DOHH2 (cell line): ENCODE measurements around the gene USP49.

Source experiments
- H3F3A ChIP-seq: fragments of 200-600 bp; sonication (generic), shearing (Covaris generic); 2 replicates; pipeline ENCODE4 v1.6.0; 2016; ENCODE audit warnings: antibody characterized with exemption, mild to moderate bottlenecking; ENCODE audit not compliant: control insufficient read depth, insufficient read depth
- H3K27ac ChIP-seq: fragments of 200-600 bp; sonication (generic); 2 replicates; pipeline ENCODE4 v1.5.1; 2014; ENCODE audit warnings: low read depth, mild to moderate bottlenecking, low read length, moderate library complexity
- H3K27me3 ChIP-seq: fragments of 200-600 bp; sonication (generic); 2 replicates; pipeline ENCODE4 v1.6.1; 2014; ENCODE audit warnings: mild to moderate bottlenecking, low read length, mixed read lengths; ENCODE audit not compliant: control insufficient read depth
- H3K36me3 ChIP-seq: fragments of 200-600 bp; sonication (generic); 2 replicates; pipeline ENCODE4 v1.6.1; 2014; ENCODE audit warnings: mild to moderate bottlenecking, low read length, moderate library complexity, mixed read lengths; ENCODE audit not compliant: control insufficient read depth
- H3K4me1 ChIP-seq: fragments of 200-600 bp; sonication (generic); 2 replicates; pipeline ENCODE4 v1.6.1; 2014; ENCODE audit warnings: mild to moderate bottlenecking, low read length, mixed read lengths; ENCODE audit not compliant: control insufficient read depth
- H3K4me2 ChIP-seq: fragments of 200-600 bp; sonication (generic); 2 replicates; pipeline ENCODE4 v1.6.0; 2014; ENCODE audit warnings: mild to moderate bottlenecking, low read length, moderate library complexity
- H3K4me3 ChIP-seq: fragments of 200-600 bp; sonication (generic); 2 replicates; pipeline ENCODE4 v1.5.1; 2014; ENCODE audit warnings: mild to moderate bottlenecking, low read length, mixed read lengths
- H3K79me2 ChIP-seq: fragments of 200-600 bp; sonication (generic); 2 replicates; pipeline ENCODE4 v1.6.1; 2014; ENCODE audit warnings: mild to moderate bottlenecking, low read length, mixed read lengths; ENCODE audit not compliant: control insufficient read depth
- H3K9me2 ChIP-seq: fragments of 200-600 bp; sonication (generic); replicated peaks from 2 replicates; pipeline ENCODE4 v1.6.1; 2014; ENCODE audit warnings: mild to moderate bottlenecking, low read length, mixed read lengths; ENCODE audit not compliant: control insufficient read depth
- H3K9me3 ChIP-seq: fragments of 200-600 bp; sonication (generic); 2 replicates; pipeline ENCODE4 v1.6.1; 2014; ENCODE audit warnings: antibody characterized with exemption, low read length, mixed read lengths; ENCODE audit not compliant: control insufficient read depth, insufficient read depth
- H4K20me1 ChIP-seq: fragments of 200-600 bp; sonication (generic); 2 replicates; pipeline ENCODE4 v1.6.0; 2014; ENCODE audit warnings: low read depth, mild to moderate bottlenecking, antibody characterized with exemption, low read length, moderate library complexity; ENCODE audit not compliant: control insufficient read depth, insufficient read depth
- EZH2phosphoT487 ChIP-seq: fragments of 200-600 bp; sonication (generic); IDR thresholded peaks from 2 replicates; pipeline ENCODE4 v1.6.1; 2017; ENCODE audit warnings: borderline replicate concordance, mild to moderate bottlenecking, antibody characterized with exemption, low read length, moderate library complexity, mixed read lengths
- TF ChIP-seq, protein P1 (sequence below): fragments of 200-600 bp; sonication (generic); IDR thresholded peaks from one replicate; pipeline ENCODE4 v1.5.1; 2014; ENCODE audit warnings: antibody characterized with exemption, mild to moderate bottlenecking, low read depth, low read length; ENCODE audit not compliant: poor library complexity, severe bottlenecking

USP49 gene

DNA sequence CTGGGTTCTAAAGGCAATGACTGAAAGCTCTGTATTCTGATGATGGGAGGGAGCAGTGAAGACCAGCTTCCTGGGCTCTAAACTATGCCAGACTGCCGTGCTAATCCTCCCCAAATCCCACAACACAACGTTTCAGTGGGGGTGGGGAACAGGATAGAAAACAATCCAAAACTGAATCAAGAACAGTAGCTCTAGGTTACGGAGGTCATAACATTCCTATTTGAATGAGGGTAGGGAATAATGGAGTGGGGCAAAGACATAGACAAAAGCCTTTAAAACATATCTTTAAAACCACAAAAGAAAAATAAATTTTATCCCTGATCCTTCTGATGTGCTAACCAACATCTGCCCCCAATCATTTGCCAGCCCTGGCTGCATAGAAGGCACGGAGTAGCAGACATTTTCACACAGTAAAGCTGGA, 7.8 kb downstream of the USP49 start:
- no peak for TF ChIP-seq EZH2phosphoT487
- TF ChIP-seq, protein P1, sequence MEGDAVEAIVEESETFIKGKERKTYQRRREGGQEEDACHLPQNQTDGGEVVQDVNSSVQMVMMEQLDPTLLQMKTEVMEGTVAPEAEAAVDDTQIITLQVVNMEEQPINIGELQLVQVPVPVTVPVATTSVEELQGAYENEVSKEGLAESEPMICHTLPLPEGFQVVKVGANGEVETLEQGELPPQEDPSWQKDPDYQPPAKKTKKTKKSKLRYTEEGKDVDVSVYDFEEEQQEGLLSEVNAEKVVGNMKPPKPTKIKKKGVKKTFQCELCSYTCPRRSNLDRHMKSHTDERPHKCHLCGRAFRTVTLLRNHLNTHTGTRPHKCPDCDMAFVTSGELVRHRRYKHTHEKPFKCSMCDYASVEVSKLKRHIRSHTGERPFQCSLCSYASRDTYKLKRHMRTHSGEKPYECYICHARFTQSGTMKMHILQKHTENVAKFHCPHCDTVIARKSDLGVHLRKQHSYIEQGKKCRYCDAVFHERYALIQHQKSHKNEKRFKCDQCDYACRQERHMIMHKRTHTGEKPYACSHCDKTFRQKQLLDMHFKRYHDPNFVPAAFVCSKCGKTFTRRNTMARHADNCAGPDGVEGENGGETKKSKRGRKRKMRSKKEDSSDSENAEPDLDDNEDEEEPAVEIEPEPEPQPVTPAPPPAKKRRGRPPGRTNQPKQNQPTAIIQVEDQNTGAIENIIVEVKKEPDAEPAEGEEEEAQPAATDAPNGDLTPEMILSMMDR, result no peak
- Histone ChIP-seq H3K4me2 (no peak overlapping the region), H4K20me1 (no peaks in the 10 kb centered on the region), H3K9me2 (no peaks in the 10 kb centered on the region), H3K27ac (no peak overlapping the region), H3K9me3 (no peaks in the 10 kb centered on the region), H3K36me3 (peaks cover 3% of the 10 kb centered on the region; the same call in 1 of the 2 replicates), H3K79me2 (peaks cover 20% of the 10 kb centered on the region), H3K4me1 (peaks cover 2% of the 10 kb centered on the region; the same call in 1 of the 2 replicates), H3K4me3 (no peak overlapping the region), H3K27me3 (no peaks in the 10 kb centered on the region), H3F3A (no peaks in the 10 kb centered on the region)

DNA sequence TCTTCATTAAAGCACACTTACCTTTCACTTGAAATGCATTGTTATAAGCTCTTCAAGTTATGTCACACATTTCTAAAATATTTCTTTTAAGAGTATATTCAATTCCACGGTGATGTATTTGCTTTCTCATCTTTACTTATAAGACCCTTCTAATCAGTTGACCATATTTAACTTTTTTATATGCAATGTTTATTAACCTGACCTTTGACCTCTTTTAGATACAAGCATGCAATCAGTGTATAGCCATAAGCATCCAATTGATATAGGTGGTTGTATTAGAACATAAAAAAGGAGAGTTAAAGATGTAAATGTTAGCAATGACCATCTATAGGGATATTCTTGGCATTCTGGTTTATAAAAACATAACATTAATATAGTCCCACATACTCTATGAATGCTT, 9.2 kb downstream of the USP49 start:
- Histone ChIP-seq H3K4me1 (no peaks in the 10 kb centered on the region), H3K4me3 (no peak overlapping the region), H3K27ac (no peak overlapping the region), H3K79me2 (peaks cover 11% of the 10 kb centered on the region), H3K36me3 (peaks cover 3% of the 10 kb centered on the region; the same call in 1 of the 2 replicates), H3F3A (no peaks in the 10 kb centered on the region), H4K20me1 (no peaks in the 10 kb centered on the region), H3K4me2 (no peak overlapping the region), H3K9me3 (no peaks in the 10 kb centered on the region), H3K27me3 (no peaks in the 10 kb centered on the region), H3K9me2 (no peaks in the 10 kb centered on the region)
- TF ChIP-seq, protein P1, result no peak
- TF ChIP-seq EZH2phosphoT487, result no peak

DNA sequence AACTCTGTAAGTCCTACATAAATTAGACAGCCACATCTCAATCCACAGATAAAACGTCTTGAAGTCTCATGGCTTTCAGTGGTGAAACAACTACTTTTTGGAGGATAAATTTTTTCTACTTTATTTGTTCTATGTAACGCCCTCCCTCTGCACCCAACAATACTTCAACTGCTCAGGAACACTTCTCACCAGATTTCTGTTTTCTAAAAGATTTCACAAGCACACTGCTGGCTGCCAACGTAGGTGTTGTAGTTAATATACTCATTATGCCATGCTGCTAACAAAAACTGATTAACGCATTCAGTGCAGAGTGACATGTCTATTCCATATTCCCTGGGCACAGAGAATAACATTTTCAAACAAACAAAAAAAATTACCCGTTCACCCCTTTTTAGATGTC, 10.2 kb downstream of the USP49 start:
- Histone ChIP-seq H3K9me2 (no peaks in the 10 kb centered on the region), H3K9me3 (no peaks in the 10 kb centered on the region), H3K79me2 (peaks cover 9% of the 10 kb centered on the region), H4K20me1 (no peaks in the 10 kb centered on the region), H3F3A (no peaks in the 10 kb centered on the region), H3K27me3 (no peaks in the 10 kb centered on the region), H3K27ac (no peak overlapping the region), H3K4me3 (no peak overlapping the region), H3K4me2 (no peak overlapping the region), H3K4me1 (no peaks in the 10 kb centered on the region), H3K36me3 (peaks cover 3% of the 10 kb centered on the region; the same call in 1 of the 2 replicates)
- TF ChIP-seq, protein P1, result no peak
- no peak for TF ChIP-seq EZH2phosphoT487
